HG02798 (cell line): ENCODE measurements around the gene MYO1D.
"Not testable (repeated sequence)": the region's sequence is repeated elsewhere in the genome, so short reads cannot be mapped to it uniquely, and the experiment has no call there.

ENCODE experiments used
- ATAC-seq: cut with Tn5 transposase; IDR thresholded peaks from one replicate; pipeline ENCODE4 v1.9.1; 2021; ENCODE audit warnings: mild to moderate bottlenecking; ENCODE audit not compliant: unreplicated experiment, poor library complexity

Gene MYO1D

GRCh38 chr17:32876417-32877163 is at the start of gene MYO1D:
TSS of gene MYO1D (minus strand) at chr17:32877124. CDS start at chr17:32876872, 252 bp downstream.
- ATAC-seq: peak; percentile 68

GRCh38 chr17:32926183-32926582 is 49.3 kb upstream of the MYO1D start:
- no peak for ATAC-seq

DNA sequence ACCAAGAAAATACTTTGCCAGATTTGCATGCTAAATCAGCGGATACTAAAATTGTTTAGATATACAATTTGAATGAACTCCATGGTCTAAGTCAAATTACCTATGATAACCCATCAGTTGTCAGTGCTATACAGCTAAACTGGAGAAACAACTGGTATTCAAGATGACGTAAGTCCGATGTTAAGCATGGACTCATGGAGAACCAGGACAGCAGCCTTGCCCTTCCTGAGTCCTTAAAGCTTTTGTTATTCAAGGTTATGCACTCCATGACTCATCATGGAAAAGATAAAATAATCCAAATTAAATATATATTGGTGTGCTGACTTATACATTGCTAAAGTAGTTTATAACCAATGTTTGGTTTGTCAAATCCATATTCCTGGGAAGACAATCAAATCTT is 47.0 kb upstream of the MYO1D start:
- not testable (repeated sequence) for ATAC-seq

DNA sequence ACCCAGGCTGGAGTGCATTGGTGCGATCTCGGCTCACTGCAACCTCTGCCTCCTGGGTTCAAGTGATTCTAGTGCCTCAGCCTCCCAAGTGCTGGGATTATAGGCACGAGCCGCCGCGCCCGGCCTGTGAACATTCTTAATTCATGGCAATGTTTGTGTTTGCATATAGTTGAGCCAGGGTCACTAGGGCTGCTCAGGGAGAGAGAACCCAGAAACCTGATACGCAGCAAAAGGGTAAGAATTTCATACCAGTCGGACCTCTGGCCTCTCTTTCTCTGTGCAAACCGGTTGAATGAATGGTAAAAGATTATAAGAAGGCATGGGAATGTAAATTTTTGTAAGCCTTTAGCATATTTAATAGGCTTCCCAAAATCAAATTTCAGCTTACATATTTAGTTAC is 44.1 kb upstream of the MYO1D start:
- ATAC-seq: no peak

DNA sequence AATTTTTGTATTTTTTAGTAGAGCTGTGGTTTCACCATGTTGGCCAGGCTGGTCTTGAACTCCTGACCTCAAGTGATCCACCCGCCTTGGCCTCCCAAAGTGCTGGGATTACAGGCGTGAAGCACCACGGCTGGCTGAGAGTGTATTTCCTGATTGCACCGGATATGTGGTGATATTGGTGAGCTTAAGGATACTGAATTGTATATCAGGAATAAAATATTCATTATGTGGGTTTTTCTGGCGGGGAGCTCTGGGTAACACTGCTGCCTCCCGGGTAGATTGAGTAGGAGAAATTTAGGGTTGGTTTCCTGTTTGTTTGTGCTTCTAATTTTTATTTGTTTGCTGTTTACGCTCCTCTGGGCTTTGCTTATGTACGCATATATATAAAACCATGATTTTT is 43.4 kb upstream of the MYO1D start:
- ATAC-seq: no peak

- not testable (repeated sequence) for ATAC-seq
Measured at GRCh38 chr17:32919876-32920275, 43.0 kb upstream of the MYO1D start.

DNA sequence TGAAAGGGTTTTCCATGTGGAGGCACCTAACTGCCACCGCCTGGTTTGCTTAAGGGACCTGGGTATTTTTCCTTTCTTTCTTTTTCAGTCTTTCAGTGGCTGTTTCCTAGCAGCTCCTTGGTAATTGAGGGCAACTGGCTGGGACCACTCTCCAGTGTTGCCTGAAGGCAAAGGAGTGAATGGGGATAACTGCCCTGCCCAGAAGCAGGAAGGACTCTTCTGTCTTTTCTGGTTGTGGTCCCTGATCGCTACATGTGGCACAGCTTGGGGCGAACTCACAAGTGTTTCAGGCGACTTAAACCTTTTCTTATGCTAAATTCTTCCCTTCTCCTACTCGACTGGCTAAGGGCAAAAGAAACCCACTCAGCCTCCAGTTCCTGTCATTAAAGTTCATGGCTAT is 40.9 kb upstream of the MYO1D start:
- no peak for ATAC-seq

DNA sequence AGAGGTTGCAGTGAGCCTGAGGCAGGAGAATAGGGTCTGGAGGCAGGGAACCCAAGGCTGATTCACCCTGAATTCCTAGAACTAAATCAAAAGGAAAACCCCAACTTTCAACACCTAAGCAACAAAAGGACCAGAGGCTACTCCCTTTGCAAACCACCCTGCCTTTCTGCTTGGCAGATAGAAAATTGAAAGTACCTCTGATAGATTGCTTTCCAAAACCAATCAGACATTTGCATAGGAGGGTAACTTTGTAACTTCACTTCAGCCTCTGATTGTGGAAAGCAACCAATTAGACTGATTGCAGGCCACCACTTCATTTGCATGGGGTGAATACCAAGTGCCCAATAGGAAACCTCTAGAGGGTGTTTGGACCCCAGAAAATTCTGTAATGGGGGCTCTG is 40.2 kb upstream of the MYO1D start:
- ATAC-seq: no peak

- no peak for ATAC-seq
Measured at GRCh38 chr17:32916134-32916533, 39.2 kb upstream of the MYO1D start.

GRCh38 chr17:32915245-32915644 is 38.3 kb upstream of the MYO1D start:
- no peak for ATAC-seq

GRCh38 chr17:32914181-32914580 is 37.3 kb upstream of the MYO1D start:
- no peak for ATAC-seq

GRCh38 chr17:32913593-32913992 is 36.7 kb upstream of the MYO1D start:
- ATAC-seq: no peak

- ATAC-seq: no peak
Measured at GRCh38 chr17:32912218-32912897, 35.4 kb upstream of the MYO1D start.

DNA sequence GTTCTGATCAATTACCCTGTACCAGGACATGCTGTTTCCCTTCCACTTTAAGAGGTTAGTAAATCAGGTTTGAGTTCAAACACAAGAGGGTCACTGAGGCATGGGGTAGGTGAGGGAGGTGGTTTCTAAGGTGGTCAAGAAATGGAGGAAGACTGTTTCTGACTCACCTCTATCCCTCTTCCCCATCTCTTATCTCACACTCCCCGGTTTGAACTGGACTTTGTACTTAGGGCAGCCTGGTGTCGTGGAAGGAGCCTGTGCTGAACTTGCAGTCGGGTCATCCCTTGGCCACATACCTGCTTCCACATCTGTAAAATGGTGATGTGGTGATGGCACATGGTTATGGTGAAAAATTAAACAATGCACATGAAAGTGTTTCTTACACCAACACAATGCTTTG is 33.8 kb upstream of the MYO1D start:
- ATAC-seq: no peak

DNA sequence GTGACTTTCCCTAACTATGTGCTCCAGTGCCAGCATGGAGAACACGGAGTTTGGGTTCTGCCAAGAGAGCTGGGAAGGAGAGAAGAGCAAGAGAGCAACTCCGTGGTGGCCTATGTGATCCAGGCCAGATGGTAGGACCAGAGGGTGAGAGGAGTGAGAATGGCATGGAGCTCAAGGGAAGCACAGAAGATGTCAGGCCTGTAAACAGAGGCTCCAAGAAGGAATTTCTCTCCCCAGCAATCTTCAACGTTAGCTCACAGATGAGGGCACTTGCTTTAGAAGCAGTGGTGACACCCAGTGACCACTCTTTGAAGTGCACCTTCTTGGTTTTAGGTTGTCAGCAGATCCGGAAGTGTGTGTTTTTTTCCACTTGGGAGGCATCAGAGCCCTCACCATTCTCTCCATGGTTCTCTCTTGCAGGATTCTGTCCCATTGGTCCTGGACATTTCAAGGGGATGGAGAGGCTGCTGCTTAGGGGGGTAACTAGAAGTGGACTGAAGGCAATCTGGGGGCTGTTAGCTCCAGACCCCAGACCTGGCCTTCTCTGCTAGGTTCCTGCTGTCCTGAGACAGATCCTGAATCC is 33.0 kb upstream of the MYO1D start:
- ATAC-seq: no peak

GRCh38 chr17:32907583-32907982 is 30.7 kb upstream of the MYO1D start:
- no peak for ATAC-seq

- no peak for ATAC-seq
Measured at GRCh38 chr17:32904891-32905290, 28.0 kb upstream of the MYO1D start.

- no peak for ATAC-seq
Measured at GRCh38 chr17:32903774-32904673, 27.1 kb upstream of the MYO1D start.

DNA sequence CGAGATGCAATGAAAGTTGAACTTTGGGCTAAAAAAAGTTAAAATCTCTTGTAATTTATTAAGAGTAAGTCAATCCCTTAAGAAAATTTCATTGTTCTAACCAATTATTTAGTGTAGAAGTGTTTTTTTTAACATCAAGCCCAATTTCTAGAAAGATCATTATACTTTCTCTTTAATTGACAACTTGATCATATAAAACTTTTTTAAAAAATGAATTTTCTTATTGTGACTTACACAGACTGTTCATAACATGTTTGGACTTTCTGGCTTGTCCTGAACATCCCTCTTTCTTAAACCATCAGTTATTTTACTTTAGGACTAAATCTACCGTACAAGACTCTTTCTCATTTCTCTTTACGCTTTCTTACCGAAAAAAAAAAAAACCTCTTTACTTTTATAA is 24.8 kb upstream of the MYO1D start:
- no peak for ATAC-seq

GRCh38 chr17:32899236-32900013 is 22.5 kb upstream of the MYO1D start:
- ATAC-seq: no peak
